ENCODE measurements around the gene SLAIN1.
"Not testable (repeated sequence)": the region's sequence is repeated elsewhere in the genome, so short reads cannot be mapped to it uniquely, and the experiment has no call there.

Gene SLAIN1

DNA sequence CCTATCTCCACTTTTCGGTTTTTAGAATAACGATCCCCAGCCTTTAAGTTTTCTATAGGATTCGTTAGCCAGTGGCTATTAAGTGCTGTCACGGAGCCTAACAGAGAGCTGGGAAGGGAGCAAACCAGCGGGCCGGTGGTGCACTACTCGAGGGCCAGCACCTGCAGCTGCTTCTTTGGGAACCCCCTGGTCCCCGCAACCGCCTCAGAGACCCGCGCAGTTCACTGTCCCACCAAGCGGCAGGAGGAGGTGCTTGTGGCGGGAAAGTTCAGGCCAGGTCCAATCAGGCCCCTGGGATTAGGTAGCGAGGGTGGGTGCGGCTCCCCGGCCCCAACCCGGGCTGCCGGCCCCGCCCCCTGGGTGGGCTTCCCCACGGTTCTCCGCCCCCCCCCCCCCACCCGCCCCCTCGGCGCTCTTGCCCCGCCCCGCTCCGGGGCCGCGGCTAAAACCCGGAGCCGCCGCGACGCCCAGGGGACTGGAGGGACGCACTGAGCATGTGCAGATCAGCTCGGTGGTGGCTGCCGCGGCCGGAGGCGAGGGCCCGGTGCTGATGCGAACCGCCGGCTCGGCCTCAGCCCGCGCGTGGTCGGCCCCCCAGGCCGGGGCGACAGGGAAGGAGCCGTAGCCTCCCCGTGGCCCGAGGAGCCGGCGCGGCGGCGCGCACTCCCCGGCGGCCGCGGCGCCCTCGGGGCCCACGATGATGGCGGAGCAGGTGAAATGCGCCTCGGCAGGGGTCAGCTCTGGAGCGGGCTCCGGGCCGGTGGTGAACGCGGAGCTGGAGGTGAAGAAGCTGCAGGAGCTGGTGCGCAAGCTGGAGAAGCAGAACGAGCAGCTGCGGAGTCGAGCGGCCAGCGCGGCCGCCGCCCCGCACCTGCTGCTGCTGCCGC, at the start of gene SLAIN1:
SLAIN1 (plus strand) TSS at position 471 of the 887 bp plus-strand sequence; CDS start at position 698, 227 bp downstream.
- peak; percentile 63 for DNase-seq

DNA sequence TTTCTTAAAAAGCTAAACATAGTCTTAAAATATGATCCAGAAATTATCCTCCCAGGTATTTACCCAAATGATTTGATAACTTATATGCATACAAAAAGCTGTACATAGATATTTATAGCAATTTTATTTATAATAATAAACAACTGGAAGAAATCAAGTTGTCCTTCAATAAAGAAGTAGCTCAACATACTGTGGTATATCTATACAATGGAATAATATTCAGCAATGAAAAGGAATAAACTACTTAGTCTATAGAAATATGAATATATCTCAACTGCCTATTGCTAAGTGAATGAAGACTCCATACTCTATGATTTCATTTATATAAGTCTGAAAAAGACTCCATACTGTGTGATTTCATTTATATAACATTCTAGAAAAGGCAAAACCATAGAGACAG, 47.1 kb upstream of the SLAIN1 start:
- no peak for DNase-seq

DNA sequence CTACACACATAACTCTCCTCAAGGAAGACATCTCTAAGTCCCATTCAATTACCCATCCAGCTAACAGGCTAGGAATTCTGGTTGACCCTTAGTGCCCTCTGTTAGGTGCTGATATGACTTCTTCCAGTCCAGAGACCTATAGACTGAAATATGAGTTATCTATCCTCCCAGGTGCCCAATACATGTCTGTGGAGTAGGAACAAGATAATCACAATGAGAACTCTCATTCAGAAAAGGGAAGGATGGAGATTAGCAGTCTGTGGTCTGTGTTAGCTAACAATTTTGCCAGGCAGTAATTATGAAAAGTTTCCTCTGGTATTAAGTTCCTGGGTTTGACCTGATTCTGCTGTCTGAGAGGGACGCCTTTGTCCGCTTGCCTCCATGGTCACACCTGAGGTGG, 44.2 kb upstream of the SLAIN1 start:
- DNase-seq: no peak

DNA sequence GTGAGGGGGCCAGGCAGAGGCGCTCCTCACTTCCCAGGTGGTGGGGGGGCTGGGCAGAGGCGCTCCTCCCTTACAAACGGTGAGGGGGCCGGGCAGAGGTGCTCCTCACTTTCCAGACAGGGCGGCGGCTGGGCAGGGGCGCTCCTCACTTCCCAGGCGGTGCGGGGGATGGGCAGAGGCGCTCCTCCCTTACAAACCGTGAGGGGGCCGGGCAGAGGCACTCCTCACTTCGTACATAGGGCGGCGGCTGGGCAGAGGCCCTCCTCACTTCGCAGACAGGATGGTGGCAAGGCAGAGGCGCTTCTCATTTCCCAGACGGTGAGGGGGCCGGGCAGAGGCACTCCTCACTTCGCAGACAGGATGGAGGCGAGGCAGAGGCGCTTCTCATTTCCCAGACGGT, 37.5 kb upstream of the SLAIN1 start:
- not testable (repeated sequence) for DNase-seq

DNA sequence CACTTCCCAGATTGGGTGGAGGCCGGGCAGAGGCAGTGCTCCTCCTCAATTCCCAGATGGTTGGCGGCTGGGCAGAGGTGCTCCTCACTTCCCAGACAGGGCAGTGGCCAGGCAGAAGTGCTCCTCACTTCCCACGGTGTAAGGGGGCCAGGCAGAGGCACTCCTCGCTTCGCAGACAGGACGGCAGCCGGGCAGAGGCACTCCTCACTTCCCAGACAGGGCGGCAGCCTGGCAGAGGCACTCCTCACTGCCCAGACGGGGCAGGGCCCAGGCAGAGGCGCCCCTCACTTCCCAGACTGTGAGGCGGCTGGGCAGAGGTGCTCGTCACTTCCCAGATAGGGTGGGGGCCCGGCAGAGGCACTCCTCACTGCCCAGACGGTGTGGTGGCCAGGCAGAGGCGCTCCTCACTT, 36.6 kb upstream of the SLAIN1 start:
- no peak for DNase-seq

DNA sequence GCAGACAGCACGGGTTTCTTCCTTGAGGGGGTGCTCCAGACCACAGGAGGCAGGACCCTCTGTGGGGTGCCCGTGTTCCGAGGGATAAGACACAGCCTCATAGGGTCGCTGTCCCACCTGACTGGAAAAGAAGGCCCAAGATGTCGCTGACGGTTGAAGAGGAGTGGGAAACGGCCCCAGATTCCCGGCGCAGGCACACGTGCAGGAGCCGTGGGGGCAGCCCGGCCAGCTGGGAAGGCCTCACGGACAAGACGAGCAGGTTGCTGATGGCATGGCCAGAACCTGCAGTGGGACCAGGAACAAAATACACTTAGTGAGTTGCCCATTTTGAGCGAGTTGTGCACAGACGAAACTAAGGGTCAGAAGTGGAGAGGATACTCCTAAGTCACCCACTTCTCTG, 35.2 kb upstream of the SLAIN1 start:
- DNase-seq: not testable (repeated sequence)

DNA sequence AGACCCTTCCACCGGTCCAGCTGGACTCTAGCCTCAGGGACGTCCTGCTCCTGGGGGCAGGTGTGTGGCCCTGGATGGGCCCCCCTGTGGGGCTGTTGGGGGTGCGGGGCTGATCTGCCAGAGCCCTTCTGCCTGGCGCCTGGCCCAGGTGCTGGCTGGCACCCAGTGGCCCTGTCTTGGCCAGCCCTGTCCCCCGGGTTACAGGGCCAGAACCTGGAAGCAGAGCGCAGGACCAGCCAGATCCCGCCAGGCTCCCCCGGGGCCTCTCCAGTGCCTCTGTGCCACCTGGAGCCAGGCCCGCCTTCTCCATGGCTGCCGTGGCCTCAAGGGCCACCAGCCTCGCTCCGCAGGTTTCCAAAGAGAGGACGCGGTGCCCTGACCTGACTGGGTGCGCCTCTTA, 34.7 kb upstream of the SLAIN1 start:
- DNase-seq: not testable (repeated sequence)

DNA sequence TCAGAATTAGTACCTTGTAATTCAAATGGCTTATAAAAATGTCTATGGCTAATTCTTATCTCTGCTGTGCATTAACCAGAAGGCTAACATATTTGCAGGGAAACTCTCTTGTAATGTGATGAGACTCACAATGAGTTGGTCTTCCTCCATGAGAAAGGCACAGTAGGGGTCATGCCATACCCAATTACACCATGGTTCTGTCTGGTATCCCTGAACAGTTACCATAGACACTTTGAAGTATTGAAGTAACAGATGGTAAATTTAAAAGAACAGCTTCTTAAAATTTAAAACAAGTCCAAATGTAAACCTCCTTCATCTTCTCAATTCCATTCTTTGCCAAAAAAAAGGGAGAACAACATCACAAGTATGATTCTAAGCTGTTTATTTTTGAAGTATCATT, 22.6 kb upstream of the SLAIN1 start:
- DNase-seq: no peak

DNA sequence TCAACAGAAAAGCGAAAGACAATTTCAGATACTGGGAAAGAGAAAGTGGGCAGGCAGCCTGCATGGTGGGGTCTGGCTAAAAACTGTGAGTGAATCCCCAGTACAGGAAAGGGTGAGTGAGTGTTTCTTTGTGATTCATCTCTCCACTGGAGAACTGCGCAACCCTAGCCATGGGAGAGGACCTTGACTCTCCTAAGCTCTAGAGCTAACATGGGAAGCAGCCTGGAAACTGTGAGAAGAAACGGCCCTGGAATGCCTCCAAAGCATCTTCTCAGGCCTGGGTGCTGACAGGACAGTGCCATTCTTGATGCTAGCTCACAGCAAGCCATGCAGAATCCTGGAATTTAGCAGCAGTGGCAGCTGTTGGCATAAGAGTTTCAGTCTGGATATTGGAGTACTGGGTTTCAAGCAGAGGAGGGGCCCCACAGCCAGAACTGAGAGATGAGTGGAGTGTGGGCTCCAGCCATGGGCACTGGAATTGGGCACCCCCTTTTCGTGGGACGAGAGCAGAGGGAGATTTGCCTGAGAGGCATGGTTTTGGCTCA, 18.7 kb upstream of the SLAIN1 start:
- no peak for DNase-seq

DNA sequence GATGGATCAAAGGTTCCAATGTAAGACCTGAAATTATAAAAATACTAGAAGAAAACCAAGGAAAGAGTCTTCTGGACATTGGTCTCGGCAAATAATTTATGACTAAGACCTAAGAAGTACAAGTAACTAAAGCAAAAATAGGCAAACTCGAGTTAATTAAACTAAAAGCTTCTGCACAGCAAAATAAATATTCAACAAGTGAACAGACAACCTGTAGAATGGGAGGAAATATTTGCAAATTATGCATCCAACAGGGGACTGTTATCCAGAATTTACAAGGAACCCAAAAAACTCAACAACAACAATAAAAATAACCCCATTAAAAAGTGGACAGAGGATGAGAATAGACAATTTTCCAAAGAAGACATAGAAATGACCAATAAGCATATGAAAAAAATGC, 9.7 kb upstream of the SLAIN1 start:
- no peak for DNase-seq

DNA sequence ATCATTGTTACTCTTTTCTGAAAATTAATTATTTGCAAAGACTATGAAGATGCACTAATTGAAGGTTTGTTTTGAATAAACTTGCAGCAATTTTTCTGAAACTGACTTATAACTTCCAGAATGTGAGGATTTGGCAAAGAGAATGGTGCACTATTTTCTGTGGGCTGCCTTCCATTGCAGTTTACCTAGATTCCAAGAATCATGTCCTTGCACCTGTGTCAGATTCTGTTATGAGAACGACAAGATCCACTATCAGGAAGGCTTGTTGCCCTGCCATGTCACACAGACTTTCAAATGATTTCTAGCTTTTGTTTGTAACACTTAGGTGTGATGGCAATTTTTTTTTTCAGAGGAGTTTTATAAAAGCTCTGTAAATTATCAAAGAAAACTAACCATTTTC, 5.6 kb upstream of the SLAIN1 start:
- DNase-seq: no peak

DNA sequence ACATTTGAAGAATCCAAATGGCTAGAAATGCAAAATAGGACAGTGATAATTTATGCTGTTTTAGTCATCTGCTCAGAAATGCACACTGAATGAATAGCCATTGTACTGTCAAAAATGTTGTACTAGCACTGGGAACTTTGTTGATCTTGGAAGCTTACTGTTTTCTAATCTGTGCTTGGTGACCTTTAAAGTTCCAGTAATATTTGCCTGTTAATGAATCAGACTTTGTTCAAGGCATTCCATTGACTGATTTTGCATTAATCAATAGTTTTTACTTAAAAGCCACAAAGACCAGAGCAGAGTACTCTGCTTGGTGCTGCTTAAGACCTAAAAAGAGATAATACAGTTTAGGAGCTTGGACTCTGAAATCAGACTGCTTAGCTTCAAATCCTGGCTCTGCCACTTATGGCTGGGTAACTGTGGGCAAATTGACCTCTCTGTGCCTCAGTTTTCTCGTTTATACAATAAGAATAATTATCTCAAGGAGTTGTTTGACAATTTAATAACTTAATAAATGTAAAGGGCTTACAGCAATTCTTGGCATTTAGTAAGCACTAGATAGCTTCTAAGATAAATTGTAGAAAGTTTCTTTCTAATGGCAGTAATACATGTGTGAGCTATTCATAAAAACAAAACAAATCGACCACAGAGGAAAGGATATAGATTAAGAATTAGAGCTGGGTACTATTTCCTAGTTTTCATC, 4.6 kb upstream of the SLAIN1 start:
- no peak for DNase-seq

DNA sequence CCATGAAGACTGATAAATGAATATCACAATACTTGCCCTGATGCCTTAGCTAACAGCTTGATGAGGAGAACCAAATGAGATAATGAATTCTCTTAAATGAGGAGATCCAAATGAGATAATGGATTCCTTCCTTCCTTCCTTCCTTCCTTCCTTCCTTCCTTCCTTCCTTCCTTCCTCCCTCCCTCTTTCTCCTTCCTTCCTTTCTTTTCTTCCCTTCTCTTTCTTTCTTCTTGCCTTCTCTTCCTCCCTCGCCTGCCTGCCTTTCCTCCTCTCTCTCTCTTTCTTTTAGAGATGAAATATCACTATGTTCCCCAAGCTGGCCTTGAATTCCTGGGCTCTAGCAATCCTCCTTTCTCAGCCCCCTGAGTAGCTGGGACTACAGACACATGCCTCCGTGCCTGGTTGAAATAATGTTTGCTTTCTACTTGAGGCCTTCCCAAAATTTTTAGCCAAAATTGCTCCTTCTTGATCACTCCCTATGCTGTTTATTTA, 4.0 kb upstream of the SLAIN1 start:
- no peak for DNase-seq

DNA sequence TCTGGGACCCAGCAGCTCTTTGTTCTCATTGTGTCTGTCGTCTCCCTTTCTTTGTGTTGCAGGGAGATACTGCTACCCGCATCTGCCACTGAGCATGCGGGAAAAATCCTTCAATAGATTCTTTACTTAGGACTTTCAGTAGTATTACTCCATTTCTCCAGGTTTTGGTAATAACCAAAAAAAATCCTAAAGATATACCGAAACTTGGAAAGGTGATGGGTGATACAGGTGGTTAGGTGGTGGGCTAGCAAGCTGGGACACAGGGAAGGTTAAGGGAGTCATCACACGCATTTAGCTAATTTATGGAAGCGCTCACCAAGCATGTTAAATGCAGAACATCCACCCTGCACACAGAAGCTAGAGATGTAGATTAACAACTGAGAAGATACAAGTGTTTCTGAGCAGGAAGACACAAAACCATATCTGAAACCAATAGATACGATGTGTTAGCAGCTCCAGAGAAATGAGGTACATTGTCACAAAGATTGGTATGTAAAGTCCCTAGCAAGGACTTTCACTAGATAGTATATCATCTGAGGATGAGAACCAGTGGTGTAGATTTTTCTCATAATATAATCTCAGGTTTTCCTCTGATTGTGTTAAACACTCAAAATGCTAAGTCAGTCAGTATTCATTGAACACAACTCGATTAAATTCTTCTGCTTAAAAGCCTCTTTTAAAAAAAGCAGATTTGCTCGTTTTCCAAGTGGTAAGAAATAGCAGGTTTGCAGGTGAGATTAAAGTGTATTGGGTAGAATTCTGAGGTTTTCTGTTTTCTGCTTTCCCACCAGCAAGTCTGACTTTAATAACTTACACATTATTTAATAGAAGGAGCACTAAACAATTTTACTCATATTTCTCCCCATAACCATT, 1.2 kb upstream of the SLAIN1 start:
- no peak for DNase-seq

DNA sequence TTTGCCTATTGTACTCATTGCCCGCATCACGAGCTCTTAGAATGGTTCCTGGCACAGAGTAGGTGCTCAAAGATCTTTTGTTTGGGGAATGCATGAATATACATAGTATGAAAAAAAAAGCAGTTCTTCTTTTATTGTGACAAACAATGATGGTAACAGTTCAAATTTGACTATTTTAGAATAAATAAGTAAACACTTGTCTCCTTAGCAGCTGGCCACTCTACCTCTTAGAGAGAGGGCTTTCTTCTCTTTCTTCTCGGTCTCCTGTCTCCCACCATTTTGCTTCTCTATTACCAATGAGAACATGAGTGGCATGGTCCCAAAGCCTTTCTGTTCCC, 639 bp upstream of the SLAIN1 start:
- no peak for DNase-seq

DNA sequence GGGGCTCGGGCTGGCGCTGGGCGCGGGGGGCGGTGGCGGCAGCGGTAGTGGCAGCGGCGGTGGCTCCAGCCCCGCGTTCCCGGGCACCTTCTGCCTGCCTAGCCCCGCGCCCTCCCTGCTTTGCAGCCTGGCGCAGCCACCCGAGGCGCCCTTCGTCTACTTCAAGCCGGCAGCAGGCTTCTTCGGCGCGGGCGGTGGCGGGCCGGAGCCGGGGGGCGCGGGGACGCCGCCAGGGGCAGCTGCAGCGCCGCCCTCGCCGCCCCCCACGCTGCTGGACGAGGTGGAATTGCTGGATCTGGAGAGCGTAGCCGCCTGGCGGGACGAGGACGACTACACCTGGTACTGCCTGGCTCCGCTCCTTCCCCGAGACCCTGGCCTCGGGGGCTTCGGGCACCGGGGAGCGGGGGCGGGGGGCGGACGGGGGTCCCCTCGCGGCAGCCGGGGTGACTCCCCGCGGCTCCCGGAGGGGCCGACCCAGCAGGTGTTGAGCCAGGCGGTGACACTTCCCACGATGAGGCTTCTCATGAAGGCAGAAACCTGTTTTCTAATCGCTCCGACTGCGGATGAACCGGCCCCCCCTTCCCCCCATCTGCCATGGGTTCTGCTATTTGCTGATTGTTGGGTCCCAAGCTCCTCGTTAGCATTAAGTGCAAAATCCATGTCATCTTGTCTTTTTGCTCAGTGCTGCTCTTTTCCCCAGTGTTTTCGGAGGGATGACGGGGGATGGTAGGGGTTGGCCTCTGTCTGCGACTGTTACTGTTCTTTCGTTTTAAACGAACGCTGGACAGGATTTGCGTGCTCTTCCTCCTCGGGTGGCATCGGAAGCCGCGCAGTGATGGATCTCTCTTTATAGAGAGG, 943 bp downstream of the SLAIN1 start:
- DNase-seq: no peak

DNA sequence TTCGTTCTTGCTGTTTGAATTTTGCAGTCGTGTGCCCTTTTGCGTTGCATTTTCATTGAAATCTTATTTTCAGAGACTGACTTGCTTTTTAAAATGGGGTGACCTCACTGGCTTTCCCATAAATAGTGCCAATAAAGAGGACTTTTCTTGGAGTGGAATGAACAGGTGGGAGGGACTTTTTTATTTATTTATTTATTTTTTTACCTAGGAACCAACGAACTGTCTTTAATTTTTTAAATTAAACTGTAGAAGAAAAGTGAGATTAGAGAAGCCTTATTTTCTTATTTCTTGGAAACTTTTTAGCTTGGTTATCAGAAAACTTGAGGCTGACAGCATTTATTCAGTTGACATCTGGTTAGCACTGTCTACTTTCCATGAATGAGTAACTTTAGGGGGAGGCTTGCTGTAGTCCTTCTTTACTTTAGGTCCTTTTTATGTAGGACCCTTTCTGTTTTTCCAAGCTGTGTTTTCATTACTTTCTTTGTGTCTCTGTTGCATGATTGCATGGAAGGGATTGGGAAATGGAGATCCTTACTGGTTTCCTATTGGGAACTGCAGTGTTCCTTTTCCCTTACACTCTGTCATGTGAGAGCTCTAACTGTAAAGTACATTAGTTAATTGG, 1.7 kb downstream of the SLAIN1 start:
- DNase-seq: no peak

DNA sequence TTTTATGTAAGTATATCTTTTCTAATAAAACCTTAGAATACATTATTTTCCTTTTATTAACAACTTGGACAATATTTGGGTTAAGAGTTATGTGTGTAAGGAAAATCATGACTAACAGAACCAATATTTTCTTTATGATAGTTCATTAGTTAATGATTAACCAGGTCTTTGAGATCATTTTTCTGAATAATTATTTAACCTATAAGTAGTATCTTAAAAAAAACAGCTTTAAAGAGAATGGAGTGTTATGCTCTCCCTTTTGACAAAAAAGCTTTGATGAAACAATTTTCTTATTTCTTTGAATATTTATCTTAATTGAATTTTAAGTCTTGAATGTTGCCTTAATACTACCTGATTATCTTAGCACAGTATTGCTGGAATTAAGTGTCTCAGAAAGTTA, 3.8 kb downstream of the SLAIN1 start:
- DNase-seq: no peak

DNA sequence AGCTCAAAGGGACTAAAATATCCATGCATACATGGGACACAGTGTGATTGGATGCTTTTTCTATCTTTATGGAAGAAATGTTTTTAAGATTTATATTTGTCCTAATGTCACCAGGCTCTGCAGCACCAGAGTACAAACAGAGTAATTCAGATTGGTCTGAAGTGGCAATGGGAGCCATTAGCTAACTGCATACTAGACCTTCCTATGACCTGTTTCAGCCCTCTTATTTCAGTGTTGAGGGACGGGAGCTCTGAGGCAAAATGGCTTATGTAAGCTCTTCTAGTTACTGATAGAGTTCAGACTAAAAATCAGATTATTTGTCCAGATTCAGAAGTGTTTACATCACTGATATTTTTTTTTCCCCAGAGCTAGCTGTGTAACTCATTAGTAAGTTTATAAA, 4.9 kb downstream of the SLAIN1 start:
- DNase-seq: no peak

DNA sequence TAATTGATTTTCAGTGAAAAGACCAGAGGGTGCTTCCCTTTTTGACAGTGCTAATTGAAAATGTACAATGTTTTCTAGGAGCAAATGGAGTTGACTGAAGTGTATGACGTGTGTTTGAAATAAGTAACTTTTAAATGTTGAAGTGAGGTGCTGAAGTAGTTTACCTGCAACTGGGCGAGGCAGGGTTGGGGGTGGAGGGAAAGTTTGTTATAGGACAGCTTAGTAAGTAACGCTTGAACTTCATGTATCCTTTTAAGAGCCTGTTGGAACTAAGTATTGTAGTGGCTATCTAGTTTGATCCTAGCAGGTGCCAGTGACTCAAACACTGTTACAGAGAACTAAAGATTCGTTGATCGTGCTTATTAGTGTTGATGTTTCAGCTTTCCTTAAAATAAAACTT, 5.9 kb downstream of the SLAIN1 start:
- no peak for DNase-seq

DNA sequence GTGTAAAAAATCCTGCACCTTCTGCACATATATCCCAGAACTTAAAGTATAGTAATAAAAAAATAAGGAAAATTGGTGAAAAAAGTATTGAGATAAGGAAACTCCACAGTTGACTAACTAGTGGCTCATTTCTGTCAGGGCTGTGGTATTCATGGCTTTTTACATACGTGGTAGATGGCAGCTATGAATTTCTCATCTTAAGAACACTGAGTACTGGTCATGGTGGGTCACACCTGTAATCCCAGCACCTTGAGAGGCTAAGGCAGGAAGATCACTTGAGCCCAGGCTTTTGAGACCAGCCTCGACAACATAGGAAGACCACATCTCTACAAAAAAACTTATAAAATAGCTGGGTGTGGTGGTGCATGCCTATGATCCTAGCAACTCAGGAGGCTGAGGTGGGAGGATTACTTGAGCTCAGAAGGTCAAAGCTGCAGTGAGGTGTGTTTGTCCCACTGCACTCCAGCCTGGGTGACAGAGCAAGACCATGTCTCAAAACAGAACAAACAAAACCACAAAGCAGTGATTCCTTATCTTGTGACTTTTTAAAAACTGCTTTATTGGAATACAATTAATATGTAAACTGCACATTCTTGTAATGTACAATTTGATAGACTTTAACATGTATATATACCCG, 16.8 kb downstream of the SLAIN1 start:
- no peak for DNase-seq
